Measurements from ENCODE around the gene MTHFR. TPM values are rescaled to one million over a fixed set of nuclear protein-coding genes. Genes with fewer than 3 reads are reported as not detected.

The MTHFR gene
- total RNA-seq, 1 donor: 21.6 TPM

GRCh38 chr1:11741919-11742558 lies 63.7 kb downstream of the MTHFR start:
- no peak for TF ChIP-seq CTCF (IDR thresholded peaks at IDR 0.05; ENCODE audit: insufficient read depth, low read depth, low read length)
- DNase-seq (ENCODE audit: low read depth): no peak
- H3K4me3 ChIP-seq (ENCODE audit: low read depth, low read length): no peak overlapping the region

GRCh38 chr1:11741482-11741881 lies 64.3 kb downstream of the MTHFR start:
- H3K4me3 ChIP-seq (ENCODE audit: low read depth, low read length): no peak overlapping the region
- no peak for TF ChIP-seq CTCF (IDR thresholded peaks at IDR 0.05; ENCODE audit: insufficient read depth, low read depth, low read length)
- no peak for DNase-seq (ENCODE audit: low read depth)

GRCh38 chr1:11740258-11741192 lies 65.2 kb downstream of the MTHFR start:
- no peak for DNase-seq (ENCODE audit: low read depth)
- H3K4me3 ChIP-seq (ENCODE audit: low read depth, low read length): no peak overlapping the region
- no peak for TF ChIP-seq CTCF (IDR thresholded peaks at IDR 0.05; ENCODE audit: insufficient read depth, low read depth, low read length)

- no peak overlapping the region for H3K4me3 ChIP-seq (ENCODE audit: low read depth, low read length)
- no peak for DNase-seq (ENCODE audit: low read depth)
- TF ChIP-seq CTCF (IDR thresholded peaks at IDR 0.05; ENCODE audit: insufficient read depth, low read depth, low read length): no peak
Measured at GRCh38 chr1:11738783-11739182, 67.0 kb downstream of the MTHFR start.

GRCh38 chr1:11738096-11738495 lies 67.7 kb downstream of the MTHFR start:
- DNase-seq (ENCODE audit: low read depth): no peak
- no peak for TF ChIP-seq CTCF (IDR thresholded peaks at IDR 0.05; ENCODE audit: insufficient read depth, low read depth, low read length)
- no peak overlapping the region for H3K4me3 ChIP-seq (ENCODE audit: low read depth, low read length)

- peak; percentile 67 for DNase-seq (ENCODE audit: low read depth)
- TF ChIP-seq CTCF (IDR thresholded peaks at IDR 0.05; ENCODE audit: insufficient read depth, low read depth, low read length): no peak
- H3K4me3 ChIP-seq (ENCODE audit: low read depth, low read length): peak overlapping the region; percentile 98
Measured at GRCh38 chr1:11736746-11737639, 68.8 kb downstream of the MTHFR start.

Measured in fibroblast of villous mesenchyme (primary cell).